A673 (cell line): ENCODE data around the gene GPR119.

ENCODE experiments used
- CTCF ChIP-seq: fragments of 300-800, 200-600 bp; sonication (generic); conservative IDR thresholded peaks from 2 replicates; pipeline ENCODE4 v1.5.1; 2017; ENCODE audit warnings: low read depth, mild to moderate bottlenecking, antibody characterized with exemption, low read length, moderate library complexity, mixed read lengths
- EZH2 ChIP-seq: fragments of 200-600 bp; sonication (generic); IDR thresholded peaks from 2 replicates; pipeline ENCODE4 v1.6.1; 2017; ENCODE audit warnings: borderline replicate concordance, low read depth, mild to moderate bottlenecking, mixed read lengths, antibody characterized with exemption, low read length; ENCODE audit not compliant: poor library complexity, severe bottlenecking

- TF ChIP-seq CTCF = no peak
- no peak for TF ChIP-seq EZH2
These were observed 45.9 kb downstream of the GPR119 start, which contains the start of gene SLC25A14 for GRCh38 chrX:130339408-130340222.
